ENCODE measurements around the gene RUVBL1. TPM values are rescaled to one million over a fixed set of nuclear protein-coding genes. Genes with fewer than 3 reads are reported as not detected.

Gene RUVBL1
- total and polyA plus RNA-seq, 4 donors = 13.3 to 23.1 (median 13.9) TPM

- Histone ChIP-seq H3K36me3 (ENCODE audit: control insufficient read depth in 4 of 4, insufficient read depth in 3 of 4, low read depth in 1 of 4, low read length in 3 of 4) (peaks cover 33 to 80% (median 78%) of the 10 kb centered on the region in 4 donors), H3K27ac (ENCODE audit: low read depth in 1 of 2, low read length in 2 of 2) (no peak overlapping the region), H3K9me3 (ENCODE audit: control insufficient read depth in 4 of 4, low read length in 3 of 4) (no peaks in the 10 kb centered on the region), H3K27me3 (ENCODE audit: control insufficient read depth in 4 of 4, insufficient read depth in 4 of 4, low read length in 3 of 4) (no peaks in the 10 kb centered on the region), H3K9ac (ENCODE audit: low read depth in 1 of 2, low read length in 2 of 2) (no peak overlapping the region), H3K4me1 (ENCODE audit: control insufficient read depth in 4 of 4, insufficient read depth in 4 of 4, low read length in 3 of 4) (peaks cover 0 to 3% (median under 1%) of the 10 kb centered on the region in 4 donors), H3K4me3 (ENCODE audit: low read depth in 1 of 3, low read length in 3 of 3) (no peak overlapping the region)
- TF ChIP-seq HNF4G (IDR thresholded peaks at IDR 0.05) (no peak), SP1 (IDR thresholded peaks at IDR 0.05) (no peak), YY1 (IDR thresholded peaks at IDR 0.05) (no peak), HNF4A (conservative IDR thresholded peaks at IDR 0.05) (no peak), TAF1 (conservative IDR thresholded peaks at IDR 0.05) (no peak), MAX (IDR thresholded peaks at IDR 0.05) (no peak), FOXA2 (IDR thresholded peaks at IDR 0.05) (no peak), RAD21 (IDR thresholded peaks at IDR 0.05) (no peak), NR2F2 (IDR thresholded peaks at IDR 0.05) (no peak), GABPA (IDR thresholded peaks at IDR 0.05 in 1 of 2, conservative IDR thresholded peaks at IDR 0.05 in 1 of 2) (no peak), FOXA1 (IDR thresholded peaks at IDR 0.05) (no peak), ATF3 (IDR thresholded peaks at IDR 0.05) (no peak), CTCF (IDR thresholded peaks at IDR 0.05; ENCODE audit: low read depth, low read length, missing input control) (no peak), ZBTB33 (IDR thresholded peaks at IDR 0.05) (no peak), RXRA (IDR thresholded peaks at IDR 0.05) (no peak), EGR1 (IDR thresholded peaks at IDR 0.05; ENCODE audit: low read depth in 2 of 2) (no peak)
- 70% methylated on average over 8 of the region's 8 CpGs for WGBS
- no peak for DNase-seq (ENCODE audit: low spot score)
Observed at GRCh38 chr3:128062033-128062745, 61.4 kb downstream of the RUVBL1 start.

- no peaks in the 10 kb centered on the region for H3K27me3 ChIP-seq (ENCODE audit: control insufficient read depth in 4 of 4, insufficient read depth in 4 of 4, low read length in 3 of 4)
- peaks cover 0 to under 1% (median 0%) of the 10 kb centered on the region in 4 donors for H3K4me1 ChIP-seq (ENCODE audit: control insufficient read depth in 4 of 4, insufficient read depth in 4 of 4, low read length in 3 of 4)
- H3K9ac ChIP-seq (ENCODE audit: low read depth in 1 of 2, low read length in 2 of 2) = no peak overlapping the region
- H3K4me3 ChIP-seq (ENCODE audit: low read depth in 1 of 3, low read length in 3 of 3) = no peak overlapping the region
- DNase-seq (ENCODE audit: low spot score) = no peak
- peaks cover 23 to 79% (median 77%) of the 10 kb centered on the region in 4 donors for H3K36me3 ChIP-seq (ENCODE audit: control insufficient read depth in 4 of 4, insufficient read depth in 3 of 4, low read depth in 1 of 4, low read length in 3 of 4)
- H3K27ac ChIP-seq (ENCODE audit: low read depth in 1 of 2, low read length in 2 of 2) = no peak overlapping the region
- H3K9me3 ChIP-seq (ENCODE audit: control insufficient read depth in 4 of 4, low read length in 3 of 4) = no peaks in the 10 kb centered on the region
- WGBS = 86% methylated on average over 11 of the region's 11 CpGs
- TF ChIP-seq HNF4A (conservative IDR thresholded peaks at IDR 0.05) (no peak), GABPA (IDR thresholded peaks at IDR 0.05 in 1 of 2, conservative IDR thresholded peaks at IDR 0.05 in 1 of 2) (no peak), REST (IDR thresholded peaks at IDR 0.05) (no peak), FOXA2 (IDR thresholded peaks at IDR 0.05) (no peak), SP1 (IDR thresholded peaks at IDR 0.05) (no peak), RAD21 (IDR thresholded peaks at IDR 0.05) (no peak), HNF4G (IDR thresholded peaks at IDR 0.05) (no peak), TAF1 (conservative IDR thresholded peaks at IDR 0.05) (no peak), JUND (IDR thresholded peaks at IDR 0.05) (no peak), ATF3 (IDR thresholded peaks at IDR 0.05) (no peak), FOXA1 (IDR thresholded peaks at IDR 0.05) (no peak), MAX (IDR thresholded peaks at IDR 0.05) (no peak), YY1 (IDR thresholded peaks at IDR 0.05) (no peak), NR2F2 (IDR thresholded peaks at IDR 0.05) (no peak)
Observed at GRCh38 chr3:128060473-128061381, 62.9 kb downstream of the RUVBL1 start.

All from liver (tissue), 9 donors.